ENCODE measurements around the gene CACNA1B.
"Not testable (repeated sequence)": the region's sequence is repeated elsewhere in the genome, so short reads cannot be mapped to it uniquely, and the experiment has no call there.

Gene CACNA1B

DNA sequence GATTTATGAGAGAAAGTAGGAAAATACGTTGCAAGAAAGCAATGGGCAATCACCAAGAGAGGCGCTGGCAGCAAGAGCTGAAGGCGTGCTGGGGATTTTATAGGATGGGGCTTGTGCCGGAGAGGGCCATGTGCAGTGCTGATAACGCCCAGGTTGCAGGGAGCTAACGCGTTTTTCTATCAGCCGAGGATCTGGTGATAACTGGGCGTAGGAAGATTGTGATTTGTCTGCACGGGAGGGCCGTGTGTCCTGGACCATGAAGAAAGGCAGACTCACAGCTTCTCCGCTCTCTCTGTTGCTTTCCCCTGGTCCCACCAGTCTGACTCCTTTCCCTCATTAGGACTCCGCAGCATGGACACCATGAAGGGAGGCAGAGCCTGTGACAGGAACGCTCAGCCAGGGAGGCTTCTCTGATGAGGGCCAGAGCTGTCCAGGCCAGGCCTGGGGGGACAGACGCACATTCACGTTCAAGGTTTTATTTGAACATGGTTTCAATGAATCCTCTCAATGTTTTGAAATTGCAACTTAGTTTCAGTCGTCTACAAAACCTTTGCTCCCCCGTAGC, 11.9 kb upstream of the CACNA1B start:
- no peak for DNase-seq (ENCODE audit: low read depth in 1 of 2, low spot score in 1 of 2)

GRCh38 chr9:137866226-137867141, 11.1 kb upstream of the CACNA1B start:
- no peak for DNase-seq (ENCODE audit: low read depth in 1 of 2, low spot score in 1 of 2)

GRCh38 chr9:137870432-137870831, 7.2 kb upstream of the CACNA1B start:
- DNase-seq (ENCODE audit: low read depth in 1 of 2, low spot score in 1 of 2), result no peak

DNA sequence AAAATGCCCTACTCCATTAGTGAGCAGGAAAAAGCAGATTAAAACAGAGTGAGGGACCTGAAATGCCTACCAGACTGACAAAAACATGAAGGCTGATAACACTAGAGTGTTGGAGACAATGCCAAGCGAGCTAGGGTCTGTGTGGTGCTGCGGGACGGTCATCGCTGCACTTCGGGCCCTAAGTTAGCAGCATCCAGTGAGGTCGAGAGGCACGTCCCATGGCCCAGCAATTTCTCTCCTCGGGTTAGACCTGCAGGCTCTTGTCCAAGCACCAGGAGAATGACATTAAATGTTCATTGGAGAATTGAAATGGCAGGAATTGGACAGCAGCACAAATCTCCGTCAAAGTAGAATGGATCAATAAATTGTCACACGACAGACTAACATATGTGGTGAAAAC, 5.3 kb upstream of the CACNA1B start:
- no peak for DNase-seq (ENCODE audit: low read depth in 1 of 2, low spot score in 1 of 2)

GRCh38 chr9:137873408-137873807, 4.2 kb upstream of the CACNA1B start:
- DNase-seq (ENCODE audit: low read depth in 1 of 2, low spot score in 1 of 2), result no peak

DNA sequence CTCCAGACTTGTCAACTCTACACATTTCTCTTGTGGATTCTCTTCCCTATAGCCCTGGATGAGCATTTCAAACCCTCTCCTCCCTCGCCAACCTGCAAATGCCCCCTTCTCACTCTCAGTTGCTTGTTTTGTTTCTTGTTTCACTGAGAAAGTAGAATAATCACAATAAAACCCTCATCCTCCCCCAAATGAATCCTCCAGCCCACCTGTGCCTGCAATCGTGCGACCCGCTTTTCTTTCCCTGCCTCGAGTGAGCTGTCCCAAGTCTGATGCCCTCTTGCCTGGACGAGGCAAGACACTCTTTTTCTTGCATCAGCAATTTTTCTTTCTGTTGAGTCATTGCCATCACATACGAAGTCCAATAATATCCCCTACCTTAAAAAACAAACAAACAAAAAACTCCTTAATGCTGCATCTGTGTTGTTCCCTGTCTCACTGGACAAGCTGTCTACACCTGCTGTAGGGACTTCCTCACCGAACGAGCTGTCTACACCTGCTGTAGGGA, 3.7 kb upstream of the CACNA1B start:
- DNase-seq (ENCODE audit: low read depth in 1 of 2, low spot score in 1 of 2), result no peak

GRCh38 chr9:137875354-137875753, 2.2 kb upstream of the CACNA1B start:
- no peak for DNase-seq (ENCODE audit: low read depth in 1 of 2, low spot score in 1 of 2)

DNA sequence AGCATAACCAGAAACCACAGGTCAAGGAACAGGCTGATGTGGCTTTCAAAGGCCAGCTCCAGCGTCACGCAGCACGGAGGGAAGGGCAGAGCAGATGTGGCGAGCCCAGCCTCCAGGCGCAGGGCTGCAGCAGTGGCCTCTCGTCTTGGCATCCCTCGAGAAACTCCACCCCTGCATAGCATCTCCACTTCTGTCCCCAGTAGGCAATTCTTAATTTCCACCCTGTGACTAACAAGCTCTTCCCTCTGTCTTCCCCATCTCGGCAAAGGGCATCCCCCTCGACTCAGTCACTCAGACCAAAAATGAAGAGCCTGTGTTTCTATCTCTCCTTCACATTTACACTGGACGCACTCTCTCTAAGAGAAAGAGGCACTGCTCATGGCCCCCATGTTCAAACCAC, 1.7 kb upstream of the CACNA1B start:
- no peak for DNase-seq (ENCODE audit: low read depth in 1 of 2, low spot score in 1 of 2)

- DNase-seq (ENCODE audit: low read depth in 1 of 2, low spot score in 1 of 2), result no peak
These were observed 1.3 kb upstream of the CACNA1B start for GRCh38 chr9:137876269-137876668.

- DNase-seq (ENCODE audit: low read depth in 1 of 2, low spot score in 1 of 2), result no peak
These were observed 698 bp upstream of the CACNA1B start for GRCh38 chr9:137876781-137877386.

DNA sequence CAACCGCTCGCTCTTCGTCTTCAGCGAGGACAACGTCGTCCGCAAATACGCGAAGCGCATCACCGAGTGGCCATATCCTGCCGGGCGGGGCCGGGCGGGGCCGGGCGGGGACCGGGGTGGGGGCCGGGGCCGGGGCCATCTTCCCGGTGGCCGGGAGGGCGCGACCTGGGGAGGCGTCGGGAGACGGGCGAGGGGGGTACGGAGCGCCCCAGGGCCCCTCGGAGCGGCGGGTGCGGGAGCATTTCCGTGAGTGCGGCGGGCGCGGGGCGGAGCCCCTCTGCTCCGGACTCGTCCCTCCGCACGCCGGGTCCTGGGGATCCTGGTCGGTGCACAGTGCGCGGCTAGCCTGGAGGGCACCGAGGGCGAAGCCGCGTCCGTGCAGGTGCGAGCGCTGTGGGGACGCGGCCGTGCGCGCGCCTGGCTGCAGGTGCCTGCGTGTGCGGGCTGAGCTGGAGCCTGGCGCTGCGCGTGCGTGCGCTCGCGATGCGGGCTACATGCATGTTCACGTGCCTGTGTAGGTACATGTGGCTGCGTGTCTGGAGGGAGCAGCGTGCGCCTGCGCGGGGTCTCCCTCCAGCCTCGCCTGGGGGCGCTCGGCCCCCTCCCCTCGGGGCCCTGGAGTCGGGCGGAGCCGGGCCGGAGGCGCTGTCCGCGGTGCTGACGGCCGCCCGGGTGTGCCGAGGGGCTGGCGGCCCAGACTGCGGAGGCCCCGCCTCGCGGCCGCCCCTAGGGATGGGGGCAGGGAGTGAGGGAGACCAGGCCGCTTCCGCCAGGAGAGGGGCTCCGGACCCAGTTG, 762 bp downstream of the CACNA1B start:
- DNase-seq (ENCODE audit: low read depth in 1 of 2, low spot score in 1 of 2), result no peak

DNA sequence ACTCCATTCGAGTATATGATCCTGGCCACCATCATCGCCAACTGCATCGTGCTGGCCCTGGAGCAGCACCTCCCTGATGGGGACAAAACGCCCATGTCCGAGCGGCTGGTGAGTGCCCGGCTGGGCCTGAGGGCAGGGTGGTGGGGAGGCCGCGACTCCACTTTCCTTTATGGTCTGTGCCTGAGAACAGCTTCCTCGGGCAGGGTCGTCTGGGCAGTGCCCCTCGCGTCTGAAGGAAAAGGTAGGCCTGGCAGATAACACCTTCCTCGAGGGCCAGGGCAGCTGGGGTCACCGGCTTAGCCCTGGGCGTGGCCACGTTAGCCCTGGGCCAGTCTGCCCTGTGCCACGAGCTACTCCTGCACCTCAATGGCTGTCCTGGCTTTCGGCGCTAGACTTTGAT, 1.5 kb downstream of the CACNA1B start:
- DNase-seq (ENCODE audit: low read depth in 1 of 2, low spot score in 1 of 2), result no peak

DNA sequence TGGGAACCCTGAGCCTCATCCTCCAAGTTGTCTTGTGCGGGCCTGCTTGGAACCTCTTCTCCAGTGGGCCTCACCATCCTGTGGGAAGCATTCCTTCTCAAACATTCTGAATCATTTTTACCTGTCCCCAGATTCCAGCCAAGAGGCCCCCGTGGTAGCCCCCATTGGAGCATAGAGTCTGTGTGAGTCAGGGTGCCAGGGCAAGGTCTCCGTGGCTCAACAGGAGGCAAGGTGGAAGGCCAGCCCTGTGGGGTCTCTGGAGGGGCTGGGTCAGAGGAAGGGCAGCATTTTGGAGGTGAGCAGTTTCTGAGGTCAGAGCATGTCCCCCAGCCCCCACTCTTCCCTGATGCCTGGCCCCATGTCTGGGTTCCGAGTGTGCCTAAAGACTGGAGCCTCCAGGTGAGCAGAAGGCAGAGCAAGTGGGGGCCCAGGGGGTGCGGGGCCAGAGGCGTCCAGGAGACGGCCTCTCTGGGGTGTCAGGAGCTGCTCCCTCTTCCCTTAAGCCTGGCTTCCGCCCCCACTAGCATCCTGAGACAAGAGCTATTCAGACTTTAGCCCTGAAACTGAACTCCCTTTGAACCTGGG, 2.1 kb downstream of the CACNA1B start:
- DNase-seq (ENCODE audit: low read depth in 1 of 2, low spot score in 1 of 2), result no peak

DNA sequence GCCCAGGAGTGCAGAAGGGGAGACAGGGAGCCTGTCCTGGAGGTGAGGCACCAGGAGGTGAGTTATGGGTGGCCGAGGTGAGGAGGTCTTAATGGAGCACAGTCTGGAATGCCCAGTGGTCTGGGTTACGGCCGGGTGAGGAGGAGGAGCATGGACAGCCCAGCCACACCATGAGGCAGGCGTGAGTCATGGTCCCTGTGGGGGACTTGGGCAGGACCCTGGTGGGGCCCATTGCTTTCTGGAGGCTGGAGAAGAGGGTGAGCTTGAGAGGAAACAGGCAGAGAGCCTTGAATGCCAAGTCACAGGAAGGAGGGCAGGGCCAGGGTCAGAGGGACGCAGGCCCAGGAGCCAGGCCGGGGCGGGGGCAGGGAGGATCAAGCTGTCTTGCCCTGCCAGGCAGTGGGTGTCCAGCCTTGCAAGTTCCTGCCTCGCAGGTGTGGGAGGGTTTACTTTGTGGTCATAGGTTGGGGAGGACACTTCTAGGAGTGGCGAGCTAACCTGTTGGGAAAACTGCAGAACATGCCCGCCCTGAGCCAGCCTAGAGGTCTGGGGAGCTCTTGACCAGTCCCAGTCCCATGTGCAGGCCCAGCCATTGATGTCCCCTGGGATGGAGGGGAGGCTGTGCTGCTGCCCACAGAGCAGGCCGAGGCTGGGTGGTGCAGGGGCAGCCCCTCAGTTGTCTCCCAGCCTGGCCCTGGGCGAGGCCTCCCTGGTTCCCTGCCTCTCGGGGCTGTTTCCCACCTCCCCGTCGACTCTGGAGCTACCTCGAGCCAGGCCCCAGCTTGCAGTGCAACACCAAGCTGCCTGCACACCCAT, 2.8 kb downstream of the CACNA1B start:
- DNase-seq (ENCODE audit: low read depth in 1 of 2, low spot score in 1 of 2), result no peak

DNA sequence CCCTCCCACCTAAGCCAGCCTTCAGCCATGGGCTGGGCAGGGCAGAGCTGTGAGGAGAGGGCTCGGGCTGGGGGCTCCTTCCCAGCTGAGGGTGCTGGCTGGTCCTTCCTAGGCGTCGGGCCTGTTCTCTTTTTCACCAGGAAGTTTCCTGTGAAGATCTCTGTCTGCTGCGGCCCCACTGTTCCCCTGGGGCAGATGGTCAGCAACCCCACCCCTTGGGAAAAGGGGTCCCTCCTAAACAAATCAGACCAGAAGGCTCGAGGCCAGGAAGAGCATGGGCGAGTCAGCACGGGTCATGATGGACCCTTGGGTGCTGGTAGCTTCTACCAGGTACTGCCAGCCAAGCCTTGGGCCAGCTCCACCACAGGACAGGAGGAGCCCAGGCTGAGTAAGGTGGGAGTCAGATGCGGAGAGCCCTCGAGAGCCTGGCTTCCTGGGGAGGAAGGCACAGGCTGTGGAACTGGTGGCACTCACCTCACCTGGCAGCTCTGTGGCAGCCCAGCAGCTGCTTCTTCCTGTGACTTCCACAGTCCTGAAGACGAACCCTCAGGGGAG, 3.5 kb downstream of the CACNA1B start:
- DNase-seq (ENCODE audit: low read depth in 1 of 2, low spot score in 1 of 2), result no peak

DNA sequence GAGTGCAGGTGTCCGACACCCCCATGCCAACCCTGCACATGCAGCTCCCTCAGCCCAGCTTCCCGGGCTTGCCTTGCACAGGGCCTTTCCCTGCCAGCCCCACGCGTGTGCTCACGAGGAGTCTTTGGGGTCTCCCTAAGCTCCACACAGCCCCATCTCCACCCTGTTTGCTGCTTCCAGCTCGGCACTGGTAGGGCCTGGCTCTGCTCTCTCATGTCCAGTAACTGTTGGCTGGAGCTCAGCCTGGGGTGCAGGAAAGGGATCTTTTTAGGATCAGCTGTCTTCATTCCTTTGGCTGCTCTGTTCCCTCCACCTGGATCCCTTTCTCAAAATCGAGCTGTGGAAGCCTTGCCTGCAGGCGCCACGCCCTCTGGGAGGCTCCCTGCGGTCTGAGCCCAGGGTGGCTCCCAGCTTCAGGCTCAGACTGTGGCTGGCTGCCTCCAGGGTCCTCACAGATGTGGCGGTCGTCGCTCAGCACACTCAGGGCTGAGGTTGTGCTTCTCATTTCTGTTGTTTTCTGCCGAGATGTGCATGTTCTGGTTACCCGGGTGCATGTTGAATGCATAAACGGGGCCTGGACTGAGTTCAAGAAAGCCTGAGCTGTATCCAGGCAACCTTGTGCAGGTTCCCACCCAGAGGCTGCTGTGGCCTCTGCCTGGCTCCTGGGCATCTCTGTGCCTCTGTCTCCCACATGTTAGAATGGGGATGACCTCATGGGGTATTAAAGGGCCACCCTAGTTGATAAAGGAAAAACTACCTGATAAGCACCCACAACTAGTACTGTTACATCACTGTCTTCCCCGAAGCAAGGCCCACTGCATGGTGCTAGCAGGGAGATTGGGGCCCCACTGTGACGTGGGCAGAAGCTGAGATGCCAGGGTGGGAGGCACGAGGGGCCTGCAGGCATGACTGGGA, 4.3 kb downstream of the CACNA1B start:
- DNase-seq (ENCODE audit: low read depth in 1 of 2, low spot score in 1 of 2), result no peak

GRCh38 chr9:137882506-137882821, 4.9 kb downstream of the CACNA1B start:
- DNase-seq (ENCODE audit: low read depth in 1 of 2, low spot score in 1 of 2), result no peak

- DNase-seq (ENCODE audit: low read depth in 1 of 2, low spot score in 1 of 2), result not testable (repeated sequence)
These were observed 6.4 kb downstream of the CACNA1B start for GRCh38 chr9:137883977-137884376.

- not testable (repeated sequence) for DNase-seq (ENCODE audit: low read depth in 1 of 2, low spot score in 1 of 2)
These were observed 7.0 kb downstream of the CACNA1B start for GRCh38 chr9:137884547-137884946.

All from activated CD4-positive, alpha-beta T cell treated with anti-CD3 and anti-CD28 coated beads, Interleukin-2, amount 50 U/mL, for 24 hours (primary cell).